SKM-1 (cell line): ENCODE data around the gene ZMYM4.

ENCODE experiments used
- DNase-seq: peaks from one replicate; lab custom pipeline; 2025; ENCODE audit not compliant: unreplicated experiment; lab: John Stamatoyannopoulos, UW

Gene ZMYM4

GRCh38 chr1:35394386-35394785 is 125.9 kb downstream of the ZMYM4 start:
- no peak for DNase-seq

- DNase-seq: no peak
These were observed 130.2 kb downstream of the ZMYM4 start for GRCh38 chr1:35398739-35399138.

GRCh38 chr1:35401049-35401448 is 132.5 kb downstream of the ZMYM4 start:
- no peak for DNase-seq

- no peak for DNase-seq
These were observed 137.6 kb downstream of the ZMYM4 start for GRCh38 chr1:35406103-35406502.

- DNase-seq: no peak
These were observed 139.2 kb downstream of the ZMYM4 start for GRCh38 chr1:35407743-35408142.

GRCh38 chr1:35408925-35409324 is 140.4 kb downstream of the ZMYM4 start:
- DNase-seq: no peak

- no peak for DNase-seq
These were observed 157.6 kb downstream of the ZMYM4 start for GRCh38 chr1:35426097-35426586.

GRCh38 chr1:35428360-35428759 is 159.9 kb downstream of the ZMYM4 start:
- no peak for DNase-seq

- no peak for DNase-seq
These were observed 162.3 kb downstream of the ZMYM4 start for GRCh38 chr1:35430762-35431161.

- no peak for DNase-seq
These were observed 162.7 kb downstream of the ZMYM4 start for GRCh38 chr1:35431173-35431599.

GRCh38 chr1:35432231-35432630 is 163.7 kb downstream of the ZMYM4 start:
- no peak for DNase-seq

- DNase-seq: no peak
These were observed 165.2 kb downstream of the ZMYM4 start for GRCh38 chr1:35433714-35434113.

- no peak for DNase-seq
These were observed 166.2 kb downstream of the ZMYM4 start for GRCh38 chr1:35434703-35435102.

- DNase-seq: no peak
These were observed 167.6 kb downstream of the ZMYM4 start for GRCh38 chr1:35436078-35436477.

- no peak for DNase-seq
These were observed 168.7 kb downstream of the ZMYM4 start for GRCh38 chr1:35437200-35437599.

- DNase-seq: no peak
These were observed 171.1 kb downstream of the ZMYM4 start for GRCh38 chr1:35439626-35440025.

- DNase-seq: no peak
These were observed 173.5 kb downstream of the ZMYM4 start for GRCh38 chr1:35441926-35442579.

GRCh38 chr1:35442734-35443133 is 174.2 kb downstream of the ZMYM4 start:
- no peak for DNase-seq

- DNase-seq: no peak
These were observed 175.4 kb downstream of the ZMYM4 start for GRCh38 chr1:35443768-35444518.

GRCh38 chr1:35444519-35444774 is 175.9 kb downstream of the ZMYM4 start:
- DNase-seq: no peak

- peak; percentile 73 for DNase-seq
These were observed 178.8 kb downstream of the ZMYM4 start for GRCh38 chr1:35447278-35447677.

GRCh38 chr1:35448344-35448801 is 179.9 kb downstream of the ZMYM4 start:
- peak; percentile 57 for DNase-seq
